H1 (cell line): Measurements from ENCODE around the gene ZNF830. TPM values are rescaled to one million over a fixed set of nuclear protein-coding genes. Genes with fewer than 3 reads are reported as not detected.

Experiments used
- CTCF ChIA-PET: fragments of 300-600 bp; sonication (Branson Sonifier 250); formaldehyde crosslinking; loops from one replicate; lab custom pipeline; 2021; ENCODE audit not compliant: partially characterized antibody; lab: Charles Lee
- POLR2A ChIA-PET: fragments of 300-600 bp; sonication (Branson Sonifier 250); formaldehyde crosslinking; loops from one replicate; lab custom pipeline; 2021; ENCODE audit warnings: inconsistent platforms; ENCODE audit not compliant: partially characterized antibody; lab: Charles Lee
- DNase-seq, 2 experiments: peaks; one replicate each; pipeline versions ENCODE4 v3.0.0 to v3.0.0-alpha.2; 2010 to 2022; ENCODE audit warnings: low spot score in 2 of 2, low read depth in 1 of 2, mixed read lengths in 1 of 2
- FAIRE-seq: peaks from 2 replicates; lab custom pipeline; 2011; peaks lifted over from hg19 to GRCh38; lab: Jason Lieb, UNC
- H2AFZ ChIP-seq: 2 replicates; pipeline ENCODE4 v1.8.1; 2012; ENCODE audit warnings: low read length, inconsistent platforms
- H2AK5ac ChIP-seq: 2 replicates; pipeline ENCODE4 v1.6.1; 2013; ENCODE audit warnings: low read depth, low read length
- H2BK120ac ChIP-seq: replicated peaks from 2 replicates; pipeline ENCODE3; 2013; ENCODE audit warnings: low read depth, low read length, inconsistent platforms
- H2BK12ac ChIP-seq: 2 replicates; pipeline ENCODE4 v1.6.1; 2013; ENCODE audit warnings: low read depth, low read length
- H2BK15ac ChIP-seq: 2 replicates; pipeline ENCODE4 v1.6.1; 2013; ENCODE audit warnings: low read length
- H2BK20ac ChIP-seq: 2 replicates; pipeline ENCODE4 v1.6.1; 2013; ENCODE audit warnings: low read length
- H2BK5ac ChIP-seq: 2 replicates; pipeline ENCODE4 v1.6.1; 2013; ENCODE audit warnings: low read depth, low read length
- H3K14ac ChIP-seq: 2 replicates; pipeline ENCODE4 v1.6.1; 2013; ENCODE audit warnings: inconsistent platforms; ENCODE audit not compliant: insufficient read length
- H3K18ac ChIP-seq: 2 replicates; pipeline ENCODE4 v1.6.1; 2013; ENCODE audit warnings: low read length; ENCODE audit errors: extremely low read depth
- H3K23ac ChIP-seq: 2 replicates; pipeline ENCODE4 v1.6.1; 2013; ENCODE audit warnings: inconsistent platforms; ENCODE audit not compliant: insufficient read length
- H3K23me2 ChIP-seq: 2 replicates; pipeline ENCODE4 v1.6.1; 2013; ENCODE audit warnings: low read depth, low read length
- H3K27ac ChIP-seq: 2 replicates; pipeline ENCODE4 v1.6.1; 2011; ENCODE audit warnings: low read depth, low read length, inconsistent platforms
- H3K27me3 ChIP-seq, 4 experiments: replicated peaks in 1 of 4; 1 replicate in 1 of 4; 2 replicates in 3 of 4; pipeline versions ENCODE4 v1.6.1 to v1.8.1; 2011 to 2013; ENCODE audit warnings: low read length in 3 of 4, mild to moderate bottlenecking in 3 of 4, inconsistent platforms in 2 of 4, mixed read lengths in 2 of 4, moderate library complexity in 1 of 4; ENCODE audit not compliant: control insufficient read depth in 3 of 4, insufficient read depth in 3 of 4; ENCODE audit errors: extremely low read depth in 1 of 4
- H3K36me3 ChIP-seq, 4 experiments: 2 replicates each; pipeline versions ENCODE4 v1.6.1 to v1.8.1; 2011 to 2013; ENCODE audit warnings: mild to moderate bottlenecking in 4 of 4, low read length in 3 of 4, moderate library complexity in 2 of 4, control low read depth in 1 of 4, inconsistent platforms in 1 of 4; ENCODE audit not compliant: insufficient read depth in 4 of 4, control insufficient read depth in 2 of 4
- H3K4ac ChIP-seq: replicated peaks from 2 replicates; pipeline ENCODE3; 2013; ENCODE audit warnings: low read length, low read depth, mixed read lengths, inconsistent platforms; ENCODE audit not compliant: insufficient read length
- H3K4me1 ChIP-seq, 4 experiments: replicated peaks in 1 of 4; 1 replicate in 1 of 4; 2 replicates in 3 of 4; pipeline versions ENCODE4 v1.6.1 to v1.8.1; 2011 to 2013; ENCODE audit warnings: low read length in 3 of 4, inconsistent platforms in 2 of 4, mixed read lengths in 1 of 4; ENCODE audit not compliant: insufficient read depth in 4 of 4, control insufficient read depth in 3 of 4
- H3K4me2 ChIP-seq, 2 experiments: 2 replicates each; pipeline versions ENCODE4 v1.6.1 to v1.8.1; 2011 to 2013; ENCODE audit warnings: low read depth in 2 of 2, low read length in 2 of 2, control low read depth in 1 of 2, inconsistent platforms in 1 of 2, mild to moderate bottlenecking in 1 of 2; ENCODE audit not compliant: insufficient read depth in 1 of 2
- H3K4me3 ChIP-seq, 4 experiments: fragments of 200-600, 300-600 bp in 1 of 4; sonication (generic), shearing (Covaris generic), sonication (Bioruptor Twin) in 1 of 4; 2 replicates each; pipeline versions ENCODE4 v1.5.1 to v1.8.1; 2011 to 2016; ENCODE audit warnings: low read length in 4 of 4, low read depth in 3 of 4, control low read depth in 2 of 4, inconsistent platforms in 2 of 4, mild to moderate bottlenecking in 2 of 4, mixed read lengths in 1 of 4, moderate library complexity in 1 of 4; ENCODE audit not compliant: insufficient read depth in 2 of 4; ENCODE audit errors: extremely low read depth in 1 of 4
- H3K56ac ChIP-seq: replicated peaks from 2 replicates; pipeline ENCODE3; 2013; ENCODE audit warnings: low read depth, mild to moderate bottlenecking, mixed read lengths, low read length, inconsistent platforms; ENCODE audit not compliant: insufficient read length
- H3K79me1 ChIP-seq: 2 replicates; pipeline ENCODE4 v1.6.1; 2013; ENCODE audit warnings: low read depth, low read length, control low read depth
- H3K79me2 ChIP-seq, 2 experiments: 2 replicates each; pipeline versions ENCODE4 v1.6.1 to v1.8.1; 2012 to 2013; ENCODE audit warnings: low read length in 2 of 2, mild to moderate bottlenecking in 2 of 2, inconsistent platforms in 1 of 2; ENCODE audit not compliant: insufficient read depth in 2 of 2, control insufficient read depth in 1 of 2
- H3K9ac ChIP-seq, 4 experiments: replicated peaks in 1 of 4; 1 replicate in 1 of 4; 2 replicates in 3 of 4; pipeline versions ENCODE4 v1.6.1 to v1.8.1; 2011 to 2013; ENCODE audit warnings: low read depth in 3 of 4, low read length in 3 of 4, control low read depth in 2 of 4, mild to moderate bottlenecking in 2 of 4, moderate library complexity in 2 of 4, inconsistent platforms in 1 of 4; ENCODE audit errors: extremely low read depth in 1 of 4
- H3K9me3 ChIP-seq, 2 experiments: 2 replicates each; pipeline versions ENCODE4 v1.6.1 to v1.8.1; 2012 to 2013; ENCODE audit warnings: mild to moderate bottlenecking in 2 of 2, moderate library complexity in 2 of 2, control low read depth in 1 of 2, inconsistent platforms in 1 of 2, low read depth in 1 of 2, low read length in 1 of 2, mixed read lengths in 1 of 2; ENCODE audit not compliant: insufficient read depth in 2 of 2
- H4K20me1 ChIP-seq, 2 experiments: replicated peaks in 1 of 2; 2 replicates each; pipeline versions ENCODE3 to v1.8.1; 2011 to 2013; ENCODE audit warnings: inconsistent platforms in 2 of 2, low read length in 2 of 2, mild to moderate bottlenecking in 1 of 2; ENCODE audit not compliant: insufficient read depth in 2 of 2, control insufficient read depth in 1 of 2
- H4K5ac ChIP-seq: 2 replicates; pipeline ENCODE4 v1.6.1; 2013; ENCODE audit warnings: low read length, low read depth, mixed read lengths, inconsistent platforms; ENCODE audit not compliant: insufficient read length
- H4K8ac ChIP-seq: 2 replicates; pipeline ENCODE4 v1.8.0; 2013; ENCODE audit warnings: mild to moderate bottlenecking, moderate library complexity, low read length, inconsistent platforms; ENCODE audit not compliant: insufficient read depth; ENCODE audit errors: extremely low read depth
- H4K91ac ChIP-seq: replicated peaks from 2 replicates; pipeline ENCODE3; 2013; ENCODE audit warnings: low read length, mixed read lengths, inconsistent platforms; ENCODE audit not compliant: insufficient read length
- EP300 ChIP-seq, 2 experiments: IDR thresholded peaks; 1 replicate in 1 of 2; 2 replicates in 1 of 2; pipeline ENCODE4 v1.6.1; 2011 to 2012; ENCODE audit warnings: low read depth in 2 of 2, low read length in 2 of 2, mild to moderate bottlenecking in 2 of 2, borderline replicate concordance in 1 of 2, inconsistent platforms in 1 of 2, moderate library complexity in 1 of 2
- KDM4A ChIP-seq: IDR thresholded peaks from one replicate; pipeline ENCODE4 v1.7.1; 2012; ENCODE audit warnings: low read depth, mild to moderate bottlenecking, moderate library complexity, low read length, inconsistent platforms; ENCODE audit not compliant: severe bottlenecking
- MAFK ChIP-seq: IDR thresholded peaks from 2 replicates; pipeline ENCODE4 v1.6.1; 2012; ENCODE audit warnings: low read depth, mild to moderate bottlenecking, improper control_type of control experiment, low read length
- POLR2AphosphoS5 ChIP-seq: IDR thresholded peaks from 2 replicates; pipeline ENCODE4 v1.6.1; 2011; ENCODE audit warnings: low read depth, low read length
- RBBP5 ChIP-seq: IDR thresholded peaks from 2 replicates; pipeline ENCODE4 v1.7.1; 2012; ENCODE audit warnings: low read depth, mild to moderate bottlenecking, inconsistent platforms, low read length, moderate library complexity, borderline replicate concordance
- RNF2 ChIP-seq: fragments of 200-900, 300-1000 bp; sonication (generic); IDR thresholded peaks from 2 replicates; pipeline ENCODE4 v1.7.1; 2016; ENCODE audit warnings: borderline replicate concordance, low read depth, mild to moderate bottlenecking, antibody characterized with exemption, low read length; ENCODE audit not compliant: poor library complexity, severe bottlenecking; ENCODE audit errors: missing control alignments
- RXRA ChIP-seq: IDR thresholded peaks from 2 replicates; pipeline ENCODE4 v1.6.1; 2011; ENCODE audit warnings: low read depth, mild to moderate bottlenecking, low read length, moderate library complexity; ENCODE audit not compliant: insufficient read depth
- SIRT6 ChIP-seq: IDR thresholded peaks from one replicate; pipeline ENCODE4 v1.7.1; 2012; ENCODE audit warnings: low read length, inconsistent platforms
- SP2 ChIP-seq: IDR thresholded peaks from 2 replicates; pipeline ENCODE4 v1.6.1; 2012; ENCODE audit warnings: mild to moderate bottlenecking, low read length, inconsistent platforms
- SUZ12 ChIP-seq: fragments of 200-600 bp; sonication (generic); IDR thresholded peaks from 2 replicates; pipeline ENCODE4 v1.6.1; 2012; ENCODE audit warnings: mild to moderate bottlenecking, inconsistent platforms, low read length, moderate library complexity, mixed read lengths
- TAF1 ChIP-seq: IDR thresholded peaks from 2 replicates; pipeline ENCODE4 v1.6.1; 2011; ENCODE audit warnings: mild to moderate bottlenecking, low read depth, low read length
- TCF12 ChIP-seq: IDR thresholded peaks from 2 replicates; pipeline ENCODE4 v1.6.1; 2011; ENCODE audit warnings: low read depth, mild to moderate bottlenecking, low read length
- USF2 ChIP-seq: IDR thresholded peaks from 2 replicates; pipeline ENCODE4 v1.6.1; 2011; ENCODE audit warnings: low read length, improper control_type of control experiment
- WGBS, 2 experiments: shearing (Covaris generic) in 1 of 2; methylation state at CpG; one replicate each; pipeline versions ENCODE4 v1.1.6 to v1.1.7; 2013 to 2015; ENCODE audit warnings: low lambda C conversion rate in 2 of 2, mixed read lengths in 2 of 2, inconsistent platforms in 1 of 2, low coverage in 1 of 2, missing lambda C conversion rate in 1 of 2; ENCODE audit not compliant: insufficient replicate concordance in 2 of 2, insufficient coverage in 1 of 2, insufficient read length in 1 of 2; ENCODE audit errors: extremely low coverage in 1 of 2, missing lambda C conversion rate in 1 of 2; 5-methylcytosine and 5-hydroxymethylcytosine counted together
- polyA plus RNA-seq, 7 experiments: library from polyadenylated mRNA; depleted of rRNA in 3 of 7; stranded (reverse) in 5 of 7; unstranded in 2 of 7; fragments of >200 nt in 5 of 7; fragments of 200-250 nt in 2 of 7; gene quantifications; 1 replicate in 5 of 7; 2 replicates in 1 of 7; 4 replicates in 1 of 7; pipeline versions ENCODE4 v1.2.1 to v1.2.3, GENCODE V29; 2011 to 2013; ENCODE audit warnings: missing spikeins in 2 of 7, mixed read lengths in 2 of 7
- total RNA-seq: library from RNA; stranded (reverse); fragmentation: NEBNext Ultra II Directional; extraction: Animal tissue kit (Norgen Biotek cat#: 25700); gene quantifications from 2 replicates; pipeline ENCODE4 v1.2.1, GENCODE V29; 2021

Gene ZNF830
- total and polyA plus RNA-seq, 2 of the 8 experiments (the other 6 are each of a cell fraction or from before 2014, with no cell fraction given) = 4.2 to 19.9 TPM

GRCh38 chr17:34974179-34974578 lies 12.8 kb downstream of the ZNF830 start:
- Histone ChIP-seq H3K27me3 (no peaks in the 10 kb centered on the region), H2BK15ac (no peak overlapping the region), H2BK5ac (no peak overlapping the region), H4K20me1 (no peaks in the 10 kb centered on the region), H3K79me2 (no peaks in the 10 kb centered on the region), H3K79me1 (no peaks in the 10 kb centered on the region), H3K18ac (no peak overlapping the region), H3K36me3 (no peaks in the 10 kb centered on the region), H2BK20ac (no peak overlapping the region), H4K8ac (no peak overlapping the region), H3K23me2 (no peaks in the 10 kb centered on the region; the same call in 1 of the 2 replicates), H3K4ac (no peak overlapping the region), H3K4me3 (no peak overlapping the region), H3K23ac (no peak overlapping the region), H3K9ac (no peak overlapping the region), H3K14ac (no peak overlapping the region), H2AFZ (no peak overlapping the region), H3K9me3 (no peaks in the 10 kb centered on the region), H4K5ac (no peak overlapping the region), H3K4me1 (peaks cover 0 to 1% (median 0%) of the 10 kb centered on the region in 4 experiments; a peak in 1 of 7 replicates), H3K27ac (no peak overlapping the region), H3K56ac (no peak overlapping the region), H2AK5ac (no peak overlapping the region), H3K4me2 (no peak overlapping the region), H2BK120ac (no peak overlapping the region), H2BK12ac (no peak overlapping the region), H4K91ac (no peak overlapping the region)
- FAIRE-seq (no peak), DNase-seq (no peak)
- TF ChIP-seq SIRT6 = no peak
- no peak for TF ChIP-seq POLR2AphosphoS5
- TF ChIP-seq EP300 (IDR thresholded peaks at IDR 0.05; ENCODE audit: borderline replicate concordance in 1 of 2, low read depth in 2 of 2, low read length in 2 of 2) = no peak
- TF ChIP-seq SUZ12 = no peak
- no peak for TF ChIP-seq RNF2
- no peak for TF ChIP-seq SP2
- no peak for TF ChIP-seq RBBP5
- TF ChIP-seq TCF12 = no peak
- TF ChIP-seq MAFK = no peak
- TF ChIP-seq RXRA = no peak
- TF ChIP-seq TAF1 = no peak
- TF ChIP-seq KDM4A = no peak
- TF ChIP-seq USF2 = no peak
- WGBS, 2 experiments = 83% methylated on average over 2 of the region's 2 CpGs; no CpG with 5 or more reads in 1 of the 2 experiments
- CTCF ChIA-PET = interaction anchor here (1.2 to 2.7 kb wide), 2 partner anchors 9 kb away, joined by 3 to 8 read pairs; no protein-coding TSS in a partner anchor
- POLR2A ChIA-PET = interaction anchor here (0.6 to 2.5 kb wide), 5 partner anchors 9 to 154 kb away, joined by 3 to 18 read pairs (median 3); partner anchors contain the start of genes CCT6B and ZNF830
